H1 (cell line): Measurements from ENCODE around the gene NEDD1. TPM values are rescaled to one million over a fixed set of nuclear protein-coding genes. Genes with fewer than 3 reads are reported as not detected.
A peak's percentile ranks its signal among the peaks of the same experiment; 100 is the strongest.

Experiments used
- CTCF ChIA-PET: fragments of 300-600 bp; sonication (Branson Sonifier 250); formaldehyde crosslinking; loops from one replicate; lab custom pipeline; 2021; ENCODE audit not compliant: partially characterized antibody; lab: Charles Lee
- POLR2A ChIA-PET: fragments of 300-600 bp; sonication (Branson Sonifier 250); formaldehyde crosslinking; loops from one replicate; lab custom pipeline; 2021; ENCODE audit warnings: inconsistent platforms; ENCODE audit not compliant: partially characterized antibody; lab: Charles Lee
- DNase-seq, 2 experiments: peaks; one replicate each; pipeline versions ENCODE4 v3.0.0 to v3.0.0-alpha.2; 2010 to 2022; ENCODE audit warnings: low spot score in 2 of 2, low read depth in 1 of 2, mixed read lengths in 1 of 2
- FAIRE-seq: peaks from 2 replicates; lab custom pipeline; 2011; peaks lifted over from hg19 to GRCh38; lab: Jason Lieb, UNC
- H2AFZ ChIP-seq: 2 replicates; pipeline ENCODE4 v1.8.1; 2012; ENCODE audit warnings: low read length, inconsistent platforms
- H2AK5ac ChIP-seq: 2 replicates; pipeline ENCODE4 v1.6.1; 2013; ENCODE audit warnings: low read depth, low read length
- H2BK120ac ChIP-seq: replicated peaks from 2 replicates; pipeline ENCODE3; 2013; ENCODE audit warnings: low read depth, low read length, inconsistent platforms
- H2BK12ac ChIP-seq: 2 replicates; pipeline ENCODE4 v1.6.1; 2013; ENCODE audit warnings: low read depth, low read length
- H2BK15ac ChIP-seq: 2 replicates; pipeline ENCODE4 v1.6.1; 2013; ENCODE audit warnings: low read length
- H2BK20ac ChIP-seq: 2 replicates; pipeline ENCODE4 v1.6.1; 2013; ENCODE audit warnings: low read length
- H2BK5ac ChIP-seq: 2 replicates; pipeline ENCODE4 v1.6.1; 2013; ENCODE audit warnings: low read depth, low read length
- H3K14ac ChIP-seq: 2 replicates; pipeline ENCODE4 v1.6.1; 2013; ENCODE audit warnings: inconsistent platforms; ENCODE audit not compliant: insufficient read length
- H3K18ac ChIP-seq: 2 replicates; pipeline ENCODE4 v1.6.1; 2013; ENCODE audit warnings: low read length; ENCODE audit errors: extremely low read depth
- H3K23ac ChIP-seq: 2 replicates; pipeline ENCODE4 v1.6.1; 2013; ENCODE audit warnings: inconsistent platforms; ENCODE audit not compliant: insufficient read length
- H3K23me2 ChIP-seq: 2 replicates; pipeline ENCODE4 v1.6.1; 2013; ENCODE audit warnings: low read depth, low read length
- H3K27ac ChIP-seq: 2 replicates; pipeline ENCODE4 v1.6.1; 2011; ENCODE audit warnings: low read depth, low read length, inconsistent platforms
- H3K27me3 ChIP-seq, 4 experiments: replicated peaks in 1 of 4; 1 replicate in 1 of 4; 2 replicates in 3 of 4; pipeline versions ENCODE4 v1.6.1 to v1.8.1; 2011 to 2013; ENCODE audit warnings: low read length in 3 of 4, mild to moderate bottlenecking in 3 of 4, inconsistent platforms in 2 of 4, mixed read lengths in 2 of 4, moderate library complexity in 1 of 4; ENCODE audit not compliant: control insufficient read depth in 3 of 4, insufficient read depth in 3 of 4; ENCODE audit errors: extremely low read depth in 1 of 4
- H3K36me3 ChIP-seq, 4 experiments: 2 replicates each; pipeline versions ENCODE4 v1.6.1 to v1.8.1; 2011 to 2013; ENCODE audit warnings: mild to moderate bottlenecking in 4 of 4, low read length in 3 of 4, moderate library complexity in 2 of 4, control low read depth in 1 of 4, inconsistent platforms in 1 of 4; ENCODE audit not compliant: insufficient read depth in 4 of 4, control insufficient read depth in 2 of 4
- H3K4ac ChIP-seq: replicated peaks from 2 replicates; pipeline ENCODE3; 2013; ENCODE audit warnings: low read length, low read depth, mixed read lengths, inconsistent platforms; ENCODE audit not compliant: insufficient read length
- H3K4me1 ChIP-seq, 4 experiments: replicated peaks in 1 of 4; 1 replicate in 1 of 4; 2 replicates in 3 of 4; pipeline versions ENCODE4 v1.6.1 to v1.8.1; 2011 to 2013; ENCODE audit warnings: low read length in 3 of 4, inconsistent platforms in 2 of 4, mixed read lengths in 1 of 4; ENCODE audit not compliant: insufficient read depth in 4 of 4, control insufficient read depth in 3 of 4
- H3K4me2 ChIP-seq, 2 experiments: 2 replicates each; pipeline versions ENCODE4 v1.6.1 to v1.8.1; 2011 to 2013; ENCODE audit warnings: low read depth in 2 of 2, low read length in 2 of 2, control low read depth in 1 of 2, inconsistent platforms in 1 of 2, mild to moderate bottlenecking in 1 of 2; ENCODE audit not compliant: insufficient read depth in 1 of 2
- H3K4me3 ChIP-seq, 4 experiments: fragments of 200-600, 300-600 bp in 1 of 4; sonication (generic), shearing (Covaris generic), sonication (Bioruptor Twin) in 1 of 4; 2 replicates each; pipeline versions ENCODE4 v1.5.1 to v1.8.1; 2011 to 2016; ENCODE audit warnings: low read length in 4 of 4, low read depth in 3 of 4, control low read depth in 2 of 4, inconsistent platforms in 2 of 4, mild to moderate bottlenecking in 2 of 4, mixed read lengths in 1 of 4, moderate library complexity in 1 of 4; ENCODE audit not compliant: insufficient read depth in 2 of 4; ENCODE audit errors: extremely low read depth in 1 of 4
- H3K56ac ChIP-seq: replicated peaks from 2 replicates; pipeline ENCODE3; 2013; ENCODE audit warnings: low read depth, mild to moderate bottlenecking, mixed read lengths, low read length, inconsistent platforms; ENCODE audit not compliant: insufficient read length
- H3K79me1 ChIP-seq: 2 replicates; pipeline ENCODE4 v1.6.1; 2013; ENCODE audit warnings: low read depth, low read length, control low read depth
- H3K79me2 ChIP-seq, 2 experiments: 2 replicates each; pipeline versions ENCODE4 v1.6.1 to v1.8.1; 2012 to 2013; ENCODE audit warnings: low read length in 2 of 2, mild to moderate bottlenecking in 2 of 2, inconsistent platforms in 1 of 2; ENCODE audit not compliant: insufficient read depth in 2 of 2, control insufficient read depth in 1 of 2
- H3K9ac ChIP-seq, 4 experiments: replicated peaks in 1 of 4; 1 replicate in 1 of 4; 2 replicates in 3 of 4; pipeline versions ENCODE4 v1.6.1 to v1.8.1; 2011 to 2013; ENCODE audit warnings: low read depth in 3 of 4, low read length in 3 of 4, control low read depth in 2 of 4, mild to moderate bottlenecking in 2 of 4, moderate library complexity in 2 of 4, inconsistent platforms in 1 of 4; ENCODE audit errors: extremely low read depth in 1 of 4
- H3K9me3 ChIP-seq, 2 experiments: 2 replicates each; pipeline versions ENCODE4 v1.6.1 to v1.8.1; 2012 to 2013; ENCODE audit warnings: mild to moderate bottlenecking in 2 of 2, moderate library complexity in 2 of 2, control low read depth in 1 of 2, inconsistent platforms in 1 of 2, low read depth in 1 of 2, low read length in 1 of 2, mixed read lengths in 1 of 2; ENCODE audit not compliant: insufficient read depth in 2 of 2
- H4K20me1 ChIP-seq, 2 experiments: replicated peaks in 1 of 2; 2 replicates each; pipeline versions ENCODE3 to v1.8.1; 2011 to 2013; ENCODE audit warnings: inconsistent platforms in 2 of 2, low read length in 2 of 2, mild to moderate bottlenecking in 1 of 2; ENCODE audit not compliant: insufficient read depth in 2 of 2, control insufficient read depth in 1 of 2
- H4K5ac ChIP-seq: 2 replicates; pipeline ENCODE4 v1.6.1; 2013; ENCODE audit warnings: low read length, low read depth, mixed read lengths, inconsistent platforms; ENCODE audit not compliant: insufficient read length
- H4K8ac ChIP-seq: 2 replicates; pipeline ENCODE4 v1.8.0; 2013; ENCODE audit warnings: mild to moderate bottlenecking, moderate library complexity, low read length, inconsistent platforms; ENCODE audit not compliant: insufficient read depth; ENCODE audit errors: extremely low read depth
- H4K91ac ChIP-seq: replicated peaks from 2 replicates; pipeline ENCODE3; 2013; ENCODE audit warnings: low read length, mixed read lengths, inconsistent platforms; ENCODE audit not compliant: insufficient read length
- BACH1 ChIP-seq: IDR thresholded peaks from 2 replicates; pipeline ENCODE4 v1.6.1; 2012; ENCODE audit warnings: low read length, improper control_type of control experiment
- CHD2 ChIP-seq: IDR thresholded peaks from 2 replicates; pipeline ENCODE4 v1.6.1; 2012; ENCODE audit warnings: low read length, improper control_type of control experiment
- EP300 ChIP-seq, 2 experiments: IDR thresholded peaks; 1 replicate in 1 of 2; 2 replicates in 1 of 2; pipeline ENCODE4 v1.6.1; 2011 to 2012; ENCODE audit warnings: low read depth in 2 of 2, low read length in 2 of 2, mild to moderate bottlenecking in 2 of 2, borderline replicate concordance in 1 of 2, inconsistent platforms in 1 of 2, moderate library complexity in 1 of 2
- JUN ChIP-seq: IDR thresholded peaks from 2 replicates; pipeline ENCODE4 v1.6.1; 2011; ENCODE audit warnings: low read depth, mild to moderate bottlenecking, improper control_type of control experiment, low read length
- POLR2AphosphoS5 ChIP-seq: IDR thresholded peaks from 2 replicates; pipeline ENCODE4 v1.6.1; 2011; ENCODE audit warnings: low read depth, low read length
- RNF2 ChIP-seq: fragments of 200-900, 300-1000 bp; sonication (generic); IDR thresholded peaks from 2 replicates; pipeline ENCODE4 v1.7.1; 2016; ENCODE audit warnings: borderline replicate concordance, low read depth, mild to moderate bottlenecking, antibody characterized with exemption, low read length; ENCODE audit not compliant: poor library complexity, severe bottlenecking; ENCODE audit errors: missing control alignments
- SUZ12 ChIP-seq: fragments of 200-600 bp; sonication (generic); IDR thresholded peaks from 2 replicates; pipeline ENCODE4 v1.6.1; 2012; ENCODE audit warnings: mild to moderate bottlenecking, inconsistent platforms, low read length, moderate library complexity, mixed read lengths
- WGBS, 2 experiments: shearing (Covaris generic) in 1 of 2; methylation state at CpG; one replicate each; pipeline versions ENCODE4 v1.1.6 to v1.1.7; 2013 to 2015; ENCODE audit warnings: low lambda C conversion rate in 2 of 2, mixed read lengths in 2 of 2, inconsistent platforms in 1 of 2, low coverage in 1 of 2, missing lambda C conversion rate in 1 of 2; ENCODE audit not compliant: insufficient replicate concordance in 2 of 2, insufficient coverage in 1 of 2, insufficient read length in 1 of 2; ENCODE audit errors: extremely low coverage in 1 of 2, missing lambda C conversion rate in 1 of 2; 5-methylcytosine and 5-hydroxymethylcytosine counted together
- polyA plus RNA-seq, 7 experiments: library from polyadenylated mRNA; depleted of rRNA in 3 of 7; stranded (reverse) in 5 of 7; unstranded in 2 of 7; fragments of >200 nt in 5 of 7; fragments of 200-250 nt in 2 of 7; gene quantifications; 1 replicate in 5 of 7; 2 replicates in 1 of 7; 4 replicates in 1 of 7; pipeline versions ENCODE4 v1.2.1 to v1.2.3, GENCODE V29; 2011 to 2013; ENCODE audit warnings: missing spikeins in 2 of 7, mixed read lengths in 2 of 7
- total RNA-seq: library from RNA; stranded (reverse); fragmentation: NEBNext Ultra II Directional; extraction: Animal tissue kit (Norgen Biotek cat#: 25700); gene quantifications from 2 replicates; pipeline ENCODE4 v1.2.1, GENCODE V29; 2021
- TF ChIP-seq, protein P1 (sequence below), 3 experiments: IDR thresholded peaks; 1 replicate in 2 of 3; 2 replicates in 1 of 3; pipeline versions ENCODE4 v1.5.1 to v1.6.1; 2011; ENCODE audit warnings: low read length in 3 of 3, mild to moderate bottlenecking in 3 of 3, inconsistent platforms in 2 of 3, low read depth in 1 of 3, moderate library complexity in 1 of 3; ENCODE audit not compliant: insufficient read depth in 1 of 3; ENCODE audit errors: control extremely low read depth in 1 of 3

NEDD1 gene
- total and polyA plus RNA-seq, 2 of the 8 experiments (the other 6 are each of a cell fraction or from before 2014, with no cell fraction given), result 9.0 to 26.6 TPM

DNA sequence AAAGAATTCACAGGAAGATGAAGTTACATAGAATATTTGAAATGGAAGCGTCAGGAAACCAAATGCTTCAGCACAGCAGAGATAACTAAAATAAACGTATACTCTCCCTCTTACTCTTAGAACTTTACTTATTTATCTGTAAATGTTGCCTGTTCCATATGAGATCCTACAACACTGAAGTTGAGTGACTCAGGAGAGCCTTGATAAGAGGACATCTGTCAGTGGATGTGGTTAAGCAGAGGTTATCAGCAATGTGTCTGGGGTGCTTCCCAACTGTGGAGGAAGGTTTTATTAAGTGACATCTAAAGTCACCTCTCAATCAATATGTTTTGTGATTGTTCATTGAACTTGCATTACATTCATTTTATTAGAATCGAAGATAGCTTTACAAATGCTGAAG, 81.9 kb downstream of the NEDD1 start:
- no peak overlapping the region for H4K5ac ChIP-seq
- H2BK12ac ChIP-seq, result no peak overlapping the region
- peaks cover 0 to 11% (median 5%) of the 10 kb centered on the region in 4 experiments; a peak in 3 of 7 replicates for H3K4me1 ChIP-seq
- no peak overlapping the region for H2BK5ac ChIP-seq
- DNase-seq (no peak), FAIRE-seq (no peak)
- H3K27ac ChIP-seq, result no peak overlapping the region
- no peak overlapping the region for H2AK5ac ChIP-seq
- peaks cover 5% of the 10 kb centered on the region; the same call in 1 of the 2 replicates for H3K23me2 ChIP-seq
- H3K4ac ChIP-seq, result no peak overlapping the region
- H4K8ac ChIP-seq, result no peak overlapping the region
- no peak overlapping the region for H2BK20ac ChIP-seq
- no peak overlapping the region for H3K4me3 ChIP-seq
- H3K9ac ChIP-seq, result no peak overlapping the region
- no peak overlapping the region; the same call in 1 of the 2 replicates for H2BK15ac ChIP-seq
- H3K27me3 ChIP-seq, result peaks cover 0 to 3% (median 2%) of the 10 kb centered on the region in 4 experiments; a peak in 3 of 7 replicates
- no peaks in the 10 kb centered on the region for H3K79me2 ChIP-seq
- 0 out of 2 replicates have a peak overlapping the region, but pooled peaks have one; percentile 21 for H3K18ac ChIP-seq
- no peak overlapping the region for H3K4me2 ChIP-seq
- no peak overlapping the region for H3K23ac ChIP-seq
- H3K14ac ChIP-seq, result no peak overlapping the region
- no peak overlapping the region for H3K56ac ChIP-seq
- H3K9me3 ChIP-seq, result no peaks in the 10 kb centered on the region
- no peaks in the 10 kb centered on the region for H3K36me3 ChIP-seq
- H3K79me1 ChIP-seq, result no peaks in the 10 kb centered on the region
- WGBS, 2 experiments, result 86% methylated on average over 3 of the region's 3 CpGs; no CpG with 5 or more reads in 1 of the 2 experiments
- H2AFZ ChIP-seq, result no peak overlapping the region
- H4K20me1 ChIP-seq, result no peaks in the 10 kb centered on the region
- POLR2A ChIA-PET, result no interaction called here
- CTCF ChIA-PET, result interaction anchor here (0.6 to 8.2 kb wide), 21 partner anchors 152 to 1396 kb away, joined by 3 to 98 read pairs (median 4); no protein-coding TSS in a partner anchor
- no peak overlapping the region for H4K91ac ChIP-seq
- H2BK120ac ChIP-seq, result no peak overlapping the region
- TF ChIP-seq SUZ12 (no peak), BACH1 (no peak), JUN (no peak), RNF2 (no peak), EP300 (IDR thresholded peaks at IDR 0.05; ENCODE audit: borderline replicate concordance in 1 of 2, low read depth in 2 of 2, low read length in 2 of 2) (no peak), POLR2AphosphoS5 (no peak), CHD2 (no peak)
- TF ChIP-seq, protein P1, sequence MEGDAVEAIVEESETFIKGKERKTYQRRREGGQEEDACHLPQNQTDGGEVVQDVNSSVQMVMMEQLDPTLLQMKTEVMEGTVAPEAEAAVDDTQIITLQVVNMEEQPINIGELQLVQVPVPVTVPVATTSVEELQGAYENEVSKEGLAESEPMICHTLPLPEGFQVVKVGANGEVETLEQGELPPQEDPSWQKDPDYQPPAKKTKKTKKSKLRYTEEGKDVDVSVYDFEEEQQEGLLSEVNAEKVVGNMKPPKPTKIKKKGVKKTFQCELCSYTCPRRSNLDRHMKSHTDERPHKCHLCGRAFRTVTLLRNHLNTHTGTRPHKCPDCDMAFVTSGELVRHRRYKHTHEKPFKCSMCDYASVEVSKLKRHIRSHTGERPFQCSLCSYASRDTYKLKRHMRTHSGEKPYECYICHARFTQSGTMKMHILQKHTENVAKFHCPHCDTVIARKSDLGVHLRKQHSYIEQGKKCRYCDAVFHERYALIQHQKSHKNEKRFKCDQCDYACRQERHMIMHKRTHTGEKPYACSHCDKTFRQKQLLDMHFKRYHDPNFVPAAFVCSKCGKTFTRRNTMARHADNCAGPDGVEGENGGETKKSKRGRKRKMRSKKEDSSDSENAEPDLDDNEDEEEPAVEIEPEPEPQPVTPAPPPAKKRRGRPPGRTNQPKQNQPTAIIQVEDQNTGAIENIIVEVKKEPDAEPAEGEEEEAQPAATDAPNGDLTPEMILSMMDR (IDR thresholded peaks at IDR 0.05; ENCODE audit: control extremely low read depth in 1 of 3, insufficient read depth in 1 of 3, low read depth in 1 of 3, low read length in 3 of 3), result no peak
